Epithelial cell of prostate (primary cell): ENCODE measurements around the gene SH3D19.

ENCODE experiments used
- DNase-seq: peaks from one replicate; pipeline ENCODE4 v3.0.0-alpha.2; 2011; ENCODE audit warnings: low read depth, low spot score
- H3K27ac ChIP-seq: fragments of 450-650 bp; 2 replicates; pipeline ENCODE4 v1.5.1; 2017; ENCODE audit warnings: mild to moderate bottlenecking

The SH3D19 gene, protein sequence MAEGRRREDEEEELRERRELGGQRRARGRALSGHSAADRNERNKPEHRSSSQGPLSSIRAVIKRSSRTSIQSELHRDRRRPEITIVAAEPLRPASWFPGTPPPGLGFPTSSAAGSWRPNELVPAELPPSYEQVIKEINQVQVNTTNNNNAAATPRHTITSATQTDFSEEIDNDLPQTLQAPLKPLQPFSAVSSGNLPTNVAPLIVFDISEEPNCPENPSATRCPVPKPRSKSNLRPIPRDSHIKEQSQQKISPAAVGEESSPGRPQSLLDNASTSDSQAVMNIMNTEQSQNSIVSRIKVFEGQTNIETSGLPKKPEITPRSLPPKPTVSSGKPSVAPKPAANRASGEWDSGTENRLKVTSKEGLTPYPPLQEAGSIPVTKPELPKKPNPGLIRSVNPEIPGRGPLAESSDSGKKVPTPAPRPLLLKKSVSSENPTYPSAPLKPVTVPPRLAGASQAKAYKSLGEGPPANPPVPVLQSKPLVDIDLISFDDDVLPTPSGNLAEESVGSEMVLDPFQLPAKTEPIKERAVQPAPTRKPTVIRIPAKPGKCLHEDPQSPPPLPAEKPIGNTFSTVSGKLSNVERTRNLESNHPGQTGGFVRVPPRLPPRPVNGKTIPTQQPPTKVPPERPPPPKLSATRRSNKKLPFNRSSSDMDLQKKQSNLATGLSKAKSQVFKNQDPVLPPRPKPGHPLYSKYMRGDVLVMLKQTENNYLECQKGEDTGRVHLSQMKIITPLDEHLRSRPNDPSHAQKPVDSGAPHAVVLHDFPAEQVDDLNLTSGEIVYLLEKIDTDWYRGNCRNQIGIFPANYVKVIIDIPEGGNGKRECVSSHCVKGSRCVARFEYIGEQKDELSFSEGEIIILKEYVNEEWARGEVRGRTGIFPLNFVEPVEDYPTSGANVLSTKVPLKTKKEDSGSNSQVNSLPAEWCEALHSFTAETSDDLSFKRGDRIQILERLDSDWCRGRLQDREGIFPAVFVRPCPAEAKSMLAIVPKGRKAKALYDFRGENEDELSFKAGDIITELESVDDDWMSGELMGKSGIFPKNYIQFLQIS

GRCh38 chr4:151325111-151325948 is at the start of gene SH3D19:
TSS of gene SH3D19 (minus strand) at chr4:151325605. CDS start at chr4:151325352, 253 bp downstream.
- DNase-seq, result no peak

GRCh38 chr4:151362404-151363164 is 37.2 kb upstream of the SH3D19 start:
- peak; percentile 26 for DNase-seq
- H3K27ac ChIP-seq, result no peak overlapping the region

More at GRCh38 chr4:151325111-151325948, at the start of gene SH3D19:
- H3K27ac ChIP-seq, result peak within 1 kb of the TSS; percentile 91

GRCh38 chr4:151361966-151362365 is 36.6 kb upstream of the SH3D19 start:
- H3K27ac ChIP-seq, result no peak overlapping the region
- no peak for DNase-seq

- H3K27ac ChIP-seq, result no peak overlapping the region
- DNase-seq, result no peak
These were observed 35.7 kb upstream of the SH3D19 start for GRCh38 chr4:151361126-151361525.

DNA sequence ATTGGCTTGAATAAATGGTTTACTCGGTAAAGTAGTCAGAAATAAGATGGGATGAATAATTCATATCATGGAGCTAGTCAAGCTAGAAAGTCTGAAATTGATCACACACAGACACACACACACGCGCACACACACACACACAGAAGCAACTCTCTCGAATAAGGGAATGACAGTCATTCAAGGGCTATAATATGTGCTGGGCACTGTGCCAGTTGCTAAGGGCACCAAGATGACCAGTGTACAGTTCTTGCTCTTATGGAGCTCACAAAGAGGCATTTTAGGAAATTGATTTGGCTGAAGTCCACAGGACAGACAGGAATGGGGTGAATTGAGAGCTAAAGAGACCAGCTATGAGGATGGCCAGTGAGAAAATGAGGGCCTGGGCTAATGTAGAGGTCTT is 34.2 kb upstream of the SH3D19 start:
- DNase-seq, result no peak
- H3K27ac ChIP-seq, result no peak overlapping the region

GRCh38 chr4:151358266-151358665 is 32.9 kb upstream of the SH3D19 start:
- H3K27ac ChIP-seq, result no peak overlapping the region
- no peak for DNase-seq

DNA sequence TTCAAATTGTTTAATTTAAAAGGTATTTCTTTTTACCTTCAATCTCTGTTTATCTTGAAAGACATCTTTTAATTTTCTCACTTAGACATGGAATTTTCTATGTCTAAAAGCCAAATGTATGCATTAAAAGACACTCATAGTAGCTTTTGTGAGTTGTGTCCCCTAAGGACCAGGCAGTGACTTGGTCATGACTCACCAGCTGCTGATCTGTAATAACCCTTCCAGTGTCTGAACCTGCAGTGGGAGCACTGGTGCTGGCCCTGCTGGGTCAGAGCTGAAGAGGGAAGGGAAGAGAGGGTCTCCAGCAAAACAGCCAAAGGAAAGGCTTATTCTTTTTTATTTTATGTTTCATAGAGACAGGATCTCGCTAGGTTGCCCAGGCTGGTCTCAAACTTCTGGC is 31.1 kb upstream of the SH3D19 start:
- H3K27ac ChIP-seq, result no peak overlapping the region
- DNase-seq, result peak; percentile 8

DNA sequence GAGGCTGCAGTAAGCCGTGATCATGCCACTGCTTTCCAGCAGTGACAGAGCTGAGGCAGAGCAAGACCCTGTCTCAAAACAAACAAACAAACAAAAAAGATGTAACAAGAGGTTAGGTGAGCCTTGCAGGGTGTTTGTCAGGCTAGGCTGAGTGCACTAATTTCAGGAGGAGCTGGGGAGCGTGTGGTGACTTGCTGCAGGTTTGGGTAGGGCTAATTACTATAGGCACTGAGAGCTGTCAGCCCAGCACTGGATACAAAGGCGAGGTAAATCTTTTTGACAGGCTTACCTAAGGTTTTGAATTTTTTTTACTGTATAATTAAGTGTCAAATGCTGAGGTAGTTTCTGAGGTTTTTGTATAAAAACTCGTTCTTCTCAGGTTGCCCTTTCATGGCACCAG is 29.8 kb upstream of the SH3D19 start:
- DNase-seq, result peak; percentile 18
- H3K27ac ChIP-seq, result no peak overlapping the region

GRCh38 chr4:151347490-151348235 is 22.3 kb upstream of the SH3D19 start:
- H3K27ac ChIP-seq, result no peak overlapping the region
- DNase-seq, result no peak

GRCh38 chr4:151344948-151345347 is 19.5 kb upstream of the SH3D19 start:
- DNase-seq, result no peak
- no peak overlapping the region for H3K27ac ChIP-seq

GRCh38 chr4:151340751-151341385 is 15.5 kb upstream of the SH3D19 start:
- DNase-seq, result no peak
- no peak overlapping the region for H3K27ac ChIP-seq

- H3K27ac ChIP-seq, result no peak overlapping the region
- no peak for DNase-seq
These were observed 14.1 kb upstream of the SH3D19 start for GRCh38 chr4:151339467-151339866.

- peak; percentile 58 for DNase-seq
- peak overlapping the region; percentile 88 for H3K27ac ChIP-seq
These were observed 6.1 kb upstream of the SH3D19 start for GRCh38 chr4:151331276-151332042.

DNA sequence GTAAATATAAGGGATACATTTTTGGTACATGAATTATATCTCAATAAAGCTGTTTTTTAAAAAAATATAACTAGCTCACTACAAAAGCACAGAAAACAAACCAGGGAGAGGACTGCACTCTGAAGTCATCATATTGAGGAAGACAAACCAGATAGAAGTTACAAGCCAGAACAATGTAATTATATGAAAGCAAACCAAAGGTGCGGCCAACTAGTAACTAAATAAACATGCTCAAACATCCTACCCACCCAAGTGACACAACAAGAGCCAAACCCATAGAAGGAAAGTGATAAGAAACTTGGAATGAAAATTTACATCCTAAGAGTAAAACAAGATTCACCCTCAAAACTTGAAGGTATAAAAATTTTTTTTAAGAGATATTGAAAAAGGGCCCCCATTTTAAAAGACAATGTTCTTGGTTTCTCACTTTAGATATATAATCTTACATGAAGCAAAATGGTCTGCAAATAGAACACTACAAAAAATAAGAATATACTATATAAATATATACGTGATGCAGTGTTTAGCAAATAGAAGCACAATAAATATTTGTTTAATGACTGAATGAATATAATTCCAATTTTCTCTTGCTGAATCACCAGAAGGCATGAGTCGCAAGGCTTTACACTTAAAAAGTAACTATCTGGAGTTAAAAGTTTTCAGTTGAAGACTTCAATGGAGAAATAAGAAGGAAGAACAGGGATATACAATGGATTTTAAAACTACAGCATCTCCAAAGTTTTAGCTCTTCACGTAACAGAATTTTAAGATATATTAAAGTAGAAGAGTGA is 4.0 kb upstream of the SH3D19 start:
- DNase-seq, result peak; percentile 60
- H3K27ac ChIP-seq, result peak overlapping the region; percentile 88

DNA sequence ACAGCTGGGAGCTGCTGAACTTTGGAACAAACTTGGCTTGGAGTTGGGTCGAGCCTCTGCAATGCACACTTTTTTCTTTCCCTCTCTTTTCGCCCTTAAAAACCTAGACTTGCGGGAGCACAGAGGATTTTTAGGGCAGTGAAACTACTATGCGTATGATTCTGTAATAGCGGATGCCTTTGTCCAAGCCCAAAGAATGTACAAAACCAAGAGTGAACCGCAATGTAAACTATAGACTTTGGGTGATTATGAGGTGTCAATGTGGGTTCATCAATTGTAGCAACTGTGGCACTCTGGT is 493 bp upstream of the SH3D19 start:
- peak overlapping the region; percentile 91 for H3K27ac ChIP-seq
- DNase-seq, result no peak

GRCh38 chr4:151324752-151325110 is 674 bp downstream of the SH3D19 start:
- peak overlapping the region; percentile 91 for H3K27ac ChIP-seq

More at GRCh38 chr4:151324752-151325110, 674 bp downstream of the SH3D19 start:
- no peak for DNase-seq
